CD4-positive, alpha-beta T cell (primary cell): ENCODE results near the gene CCL23. TPM values are rescaled to one million over a fixed set of nuclear protein-coding genes. Genes with fewer than 3 reads are reported as not detected.

Experiments used
- ATAC-seq: fragments of 200-7000 bp; cut with Tn5 transposase; one replicate; pipeline ENCODE4 v1.10.0; 2022; ENCODE audit warnings: mild to moderate bottlenecking; ENCODE audit not compliant: poor library complexity
- CTCF ChIA-PET: fragments of 350-600 bp; sonication (Branson Sonifier 250); formaldehyde crosslinking; loops from one replicate; lab custom pipeline; 2021; ENCODE audit warnings: antibody characterized with exemption, inconsistent platforms; lab: Charles Lee
- POLR2A ChIA-PET: fragments of 350-600 bp; sonication (Branson Sonifier 250); formaldehyde crosslinking; loops from one replicate; lab custom pipeline; 2021; ENCODE audit warnings: antibody characterized with exemption, inconsistent platforms; lab: Charles Lee
- DNase-seq, 14 experiments: peaks; one replicate each; pipeline ENCODE4 v3.0.0-alpha.2; 2013 to 2020; ENCODE audit warnings: mixed read lengths in 2 of 14
- H3K27ac ChIP-seq, 2 donors: one replicate each; pipeline versions ENCODE4 v1.5.1 to v1.7.0; 2013; ENCODE audit warnings: low read length in 2 of 2, low read depth in 1 of 2, mild to moderate bottlenecking in 1 of 2
- H3K27me3 ChIP-seq, 2 experiments: 1 replicate in 1 of 2; 2 replicates in 1 of 2; pipeline versions ENCODE4 v1.6.1 to v1.7.0; 2013; ENCODE audit warnings: low read length in 2 of 2, control low read depth in 1 of 2, mild to moderate bottlenecking in 1 of 2, moderate library complexity in 1 of 2; ENCODE audit not compliant: insufficient read depth in 2 of 2, control insufficient read depth in 1 of 2
- H3K36me3 ChIP-seq: one replicate; pipeline ENCODE4 v1.6.1; 2013; ENCODE audit warnings: low read length, control low read depth; ENCODE audit not compliant: insufficient read depth
- H3K4me1 ChIP-seq: one replicate; pipeline ENCODE4 v1.6.1; 2013; ENCODE audit warnings: low read length, control low read depth; ENCODE audit not compliant: insufficient read depth
- H3K4me3 ChIP-seq: one replicate; pipeline ENCODE4 v1.5.1; 2013; ENCODE audit warnings: mild to moderate bottlenecking, low read length, moderate library complexity
- H3K9me3 ChIP-seq, 2 experiments: 1 replicate in 1 of 2; 2 replicates in 1 of 2; pipeline versions ENCODE4 v1.6.1 to v1.7.0; 2013; ENCODE audit warnings: low read length in 2 of 2, mild to moderate bottlenecking in 2 of 2, control low read depth in 1 of 2, moderate library complexity in 1 of 2; ENCODE audit not compliant: control insufficient read depth in 1 of 2, insufficient read depth in 1 of 2
- H3K27ac Mint-ChIP-seq: one replicate; pipeline ENCODE4 v1.8.0; 2020; ENCODE audit warnings: mixed read lengths
- H3K27me3 Mint-ChIP-seq: one replicate; pipeline ENCODE4 v1.8.0; 2021; ENCODE audit warnings: mixed read lengths
- H3K36me3 Mint-ChIP-seq: one replicate; pipeline ENCODE4 v1.8.0; 2021; ENCODE audit warnings: low read depth, mixed read lengths
- H3K4me1 Mint-ChIP-seq: one replicate; pipeline ENCODE4 v1.8.0; 2021; ENCODE audit warnings: low read depth, mixed read lengths
- H3K4me3 Mint-ChIP-seq: one replicate; pipeline ENCODE4 v1.8.0; 2020; ENCODE audit warnings: mild to moderate bottlenecking, mixed read lengths
- H3K9me3 Mint-ChIP-seq: one replicate; pipeline ENCODE4 v1.8.0; 2020; ENCODE audit warnings: mixed read lengths
- CTCF ChIP-seq: fragments of 200-600 bp; IDR thresholded peaks from one replicate; pipeline ENCODE4 v1.8.0; 2022; ENCODE audit warnings: antibody characterized with exemption, mild to moderate bottlenecking
- intact Hi-C, 2 experiments: fragments of 100-400 bp; cut with DNase I in 1 of 2; cut with micrococcal nuclease in 1 of 2; formaldehyde crosslinking; loops; one replicate each; pipeline versions ENCODE4 v1.15.1 to v1.9.0; 2023 to 2025; cut with DNase I, micrococcal nuclease
- total RNA-seq, 174 experiments: library from RNA in 2 of 174; stranded (reverse) in 2 of 174; gene quantifications; one replicate each; pipeline ENCODE4 v1.2.3 and lab custom pipeline; 2021 to 2026

The CCL23 gene
- total RNA-seq, 2 experiments from 2014 or later = not detected

- H3K9me3 Mint-ChIP-seq = no peaks in the 10 kb centered on the region
- ATAC-seq (no peak), DNase-seq (no peak)
- no peak overlapping the region for H3K27ac ChIP-seq
- H3K36me3 ChIP-seq = no peaks in the 10 kb centered on the region
- intact Hi-C loops = no loop called here
- H3K4me1 ChIP-seq = no peaks in the 10 kb centered on the region
- no peaks in the 10 kb centered on the region for H3K36me3 Mint-ChIP-seq
- TF ChIP-seq CTCF = no peak
- H3K27me3 ChIP-seq = peaks cover 6% of the 10 kb centered on the region in 2 experiments
- no peaks in the 10 kb centered on the region for H3K4me1 Mint-ChIP-seq
- H3K9me3 ChIP-seq = no peaks in the 10 kb centered on the region
- POLR2A ChIA-PET = no interaction called here
- no peak overlapping the region for H3K4me3 Mint-ChIP-seq
- CTCF ChIA-PET = no interaction called here
- peaks cover 57% of the 10 kb centered on the region for H3K27me3 Mint-ChIP-seq
- no peak overlapping the region for H3K27ac Mint-ChIP-seq
- H3K4me3 ChIP-seq = no peak overlapping the region
Observed at GRCh38 chr17:36030956-36031355, 13.2 kb upstream of the CCL23 start.

GRCh38 chr17:36027761-36028160 is 10.0 kb upstream of the CCL23 start:
- CTCF ChIA-PET = no interaction called here
- H3K4me1 ChIP-seq = no peaks in the 10 kb centered on the region
- H3K9me3 ChIP-seq = peaks cover 0 to 7% of the 10 kb centered on the region in 2 experiments
- H3K27me3 ChIP-seq = peaks cover 4 to 10% of the 10 kb centered on the region in 2 experiments
- H3K4me3 Mint-ChIP-seq = no peak overlapping the region
- ATAC-seq (no peak), DNase-seq (no peak)
- H3K4me1 Mint-ChIP-seq = no peaks in the 10 kb centered on the region
- H3K27me3 Mint-ChIP-seq = peaks cover 52% of the 10 kb centered on the region
- POLR2A ChIA-PET = no interaction called here
- no peaks in the 10 kb centered on the region for H3K36me3 Mint-ChIP-seq
- no peak overlapping the region for H3K4me3 ChIP-seq
- H3K27ac ChIP-seq = no peak overlapping the region
- no peaks in the 10 kb centered on the region for H3K36me3 ChIP-seq
- H3K27ac Mint-ChIP-seq = no peak overlapping the region
- no peak for TF ChIP-seq CTCF
- intact Hi-C loops = no loop called here
- H3K9me3 Mint-ChIP-seq = no peaks in the 10 kb centered on the region

GRCh38 chr17:36024106-36024869 is 6.5 kb upstream of the CCL23 start:
- Mint-ChIP-seq H3K9me3 (no peaks in the 10 kb centered on the region), H3K27me3 (peaks cover 58% of the 10 kb centered on the region), H3K4me1 (no peaks in the 10 kb centered on the region), H3K4me3 (no peak overlapping the region), H3K27ac (no peak overlapping the region), H3K36me3 (no peaks in the 10 kb centered on the region)
- DNase-seq (no peak), ATAC-seq (no peak)
- intact Hi-C loops = no loop called here
- ChIA-PET CTCF (no interaction called here), POLR2A (no interaction called here)
- no peaks in the 10 kb centered on the region for H3K36me3 ChIP-seq
- no peak overlapping the region for H3K27ac ChIP-seq
- peaks cover 4% of the 10 kb centered on the region in 2 experiments for H3K27me3 ChIP-seq
- H3K9me3 ChIP-seq = peaks cover 0 to 8% of the 10 kb centered on the region in 2 experiments
- H3K4me3 ChIP-seq = no peak overlapping the region
- no peak for TF ChIP-seq CTCF
- H3K4me1 ChIP-seq = no peaks in the 10 kb centered on the region
